Natural killer cell treated with Interleukin-12 subunit alpha and Interleukin-12 subunit beta and Interleukin-15 and Interleukin-18, amount 100 ng/mL, for 72 hours (primary cell): ENCODE results near the gene COMMD7. TPM values are rescaled to one million over a fixed set of nuclear protein-coding genes. Genes with fewer than 3 reads are reported as not detected.
A peak's percentile ranks its signal among the peaks of the same experiment; 100 is the strongest.
"Not testable (repeated sequence)": the region's sequence is repeated elsewhere in the genome, so short reads cannot be mapped to it uniquely, and the experiment has no call there.

Experiments used
- ATAC-seq, 2 donors: fragments of 150-1000 bp; cut with Tn5 transposase in 1 of 2; sonication (Bioruptor Pico), chemical (Tn5 transposase) in 1 of 2; 2 replicates each; pipeline ENCODE4 v1.10.0; 2021
- DNase-seq: peaks from one replicate; pipeline ENCODE4 v3.0.0; 2022; ENCODE audit warnings: low spot score
- H3K27ac Mint-ChIP-seq, 2 donors: 1 replicate in 1 of 2; 2 replicates in 1 of 2; pipeline ENCODE4 v1.8.0; 2022; ENCODE audit warnings: mixed read lengths in 2 of 2, mild to moderate bottlenecking in 1 of 2, moderate library complexity in 1 of 2
- H3K27me3 Mint-ChIP-seq, 2 donors: 1 replicate in 1 of 2; 2 replicates in 1 of 2; pipeline ENCODE4 v1.8.0; 2022; ENCODE audit warnings: mixed read lengths in 2 of 2
- H3K36me3 Mint-ChIP-seq: one replicate; pipeline ENCODE4 v1.8.0; 2022; ENCODE audit warnings: mixed read lengths
- H3K4me1 Mint-ChIP-seq, 2 donors: 1 replicate in 1 of 2; 2 replicates in 1 of 2; pipeline ENCODE4 v1.8.0; 2022; ENCODE audit warnings: low read depth in 2 of 2, mixed read lengths in 2 of 2, mild to moderate bottlenecking in 1 of 2
- H3K4me3 Mint-ChIP-seq: one replicate; pipeline ENCODE4 v1.8.0; 2022; ENCODE audit warnings: mixed read lengths
- H3K9me3 Mint-ChIP-seq: 2 replicates; pipeline ENCODE4 v1.8.0; 2022; ENCODE audit warnings: mixed read lengths
- total RNA-seq, 2 donors: library from RNA; stranded (reverse); gene quantifications; one replicate each; pipeline ENCODE4 v1.2.3, GENCODE V29; 2022

The COMMD7 gene
- total RNA-seq, 2 donors from 2014 or later: 58.5 to 67.9 TPM

GRCh38 chr20:32728435-32728834, 14.8 kb downstream of the COMMD7 start:
- H3K4me1 Mint-ChIP-seq: peaks cover 9 to 14% of the 10 kb centered on the region in 2 donors
- not testable (repeated sequence) for H3K27ac Mint-ChIP-seq, DNase-seq, ATAC-seq, H3K4me3 Mint-ChIP-seq, H3K27me3 Mint-ChIP-seq, H3K36me3 Mint-ChIP-seq, H3K9me3 Mint-ChIP-seq

- ATAC-seq (no peak), DNase-seq (no peak)
- Mint-ChIP-seq H3K4me3 (no peak overlapping the region), H3K36me3 (no peaks in the 10 kb centered on the region), H3K4me1 (peaks cover 9 to 14% of the 10 kb centered on the region in 2 donors), H3K27ac (no peak overlapping the region), H3K9me3 (no peaks in the 10 kb centered on the region), H3K27me3 (no peaks in the 10 kb centered on the region)
Measured at GRCh38 chr20:32727683-32728082, 15.6 kb downstream of the COMMD7 start.

- Mint-ChIP-seq H3K36me3 (peaks cover 11% of the 10 kb centered on the region), H3K4me3 (no peak overlapping the region), H3K27ac (no peak overlapping the region), H3K27me3 (no peaks in the 10 kb centered on the region), H3K9me3 (no peaks in the 10 kb centered on the region), H3K4me1 (peaks cover 0 to 3% of the 10 kb centered on the region in 2 donors)
- ATAC-seq (no peak), DNase-seq (no peak)
Measured at GRCh38 chr20:32718749-32719348, 24.4 kb downstream of the COMMD7 start.

- H3K27me3 Mint-ChIP-seq: no peaks in the 10 kb centered on the region
- no peaks in the 10 kb centered on the region for H3K36me3 Mint-ChIP-seq
- peaks cover 12 to 17% of the 10 kb centered on the region in 2 donors for H3K4me1 Mint-ChIP-seq
- H3K9me3 Mint-ChIP-seq: no peaks in the 10 kb centered on the region
- no peak overlapping the region for H3K4me3 Mint-ChIP-seq
- DNase-seq (no peak), ATAC-seq (no peak)
- no peak overlapping the region for H3K27ac Mint-ChIP-seq
Measured at GRCh38 chr20:32711346-32711745, 31.9 kb downstream of the COMMD7 start.

GRCh38 chr20:32709632-32710121, 33.6 kb downstream of the COMMD7 start:
- Mint-ChIP-seq H3K4me1 (peaks cover 12 to 17% of the 10 kb centered on the region in 2 donors), H3K4me3 (no peak overlapping the region), H3K9me3 (no peaks in the 10 kb centered on the region), H3K36me3 (no peaks in the 10 kb centered on the region), H3K27ac (peak overlapping the region in 1 of 2 donors; percentile 39), H3K27me3 (no peaks in the 10 kb centered on the region)
- no peak for ATAC-seq
- DNase-seq: no peak

- H3K36me3 Mint-ChIP-seq, H3K27me3 Mint-ChIP-seq, H3K4me3 Mint-ChIP-seq, DNase-seq, H3K9me3 Mint-ChIP-seq, ATAC-seq: not testable (repeated sequence)
- peaks cover 12 to 17% of the 10 kb centered on the region in 2 donors for H3K4me1 Mint-ChIP-seq
- H3K27ac Mint-ChIP-seq: peak overlapping the region in 1 of 2 donors; percentile 39
Measured at GRCh38 chr20:32709029-32709631, 34.1 kb downstream of the COMMD7 start.

GRCh38 chr20:32707691-32708581, 35.3 kb downstream of the COMMD7 start:
- Mint-ChIP-seq H3K36me3 (peaks cover under 1% of the 10 kb centered on the region), H3K4me1 (peaks cover 12 to 14% of the 10 kb centered on the region in 2 donors), H3K9me3 (no peaks in the 10 kb centered on the region), H3K27me3 (no peaks in the 10 kb centered on the region), H3K27ac (peak overlapping the region; percentile 50 to 75), H3K4me3 (no peak overlapping the region)
- DNase-seq (no peak), ATAC-seq (peak in 1 of 2 donors; percentile 27)

GRCh38 chr20:32706486-32706885, 36.8 kb downstream of the COMMD7 start:
- H3K27me3 Mint-ChIP-seq: no peaks in the 10 kb centered on the region
- H3K36me3 Mint-ChIP-seq: peaks cover 9% of the 10 kb centered on the region
- H3K4me3 Mint-ChIP-seq: no peak overlapping the region
- H3K27ac Mint-ChIP-seq: peak overlapping the region in 1 of 2 donors; percentile 25
- H3K9me3 Mint-ChIP-seq: no peaks in the 10 kb centered on the region
- H3K4me1 Mint-ChIP-seq: peaks cover 12 to 14% of the 10 kb centered on the region in 2 donors
- DNase-seq: no peak
- no peak for ATAC-seq

- no peak overlapping the region for H3K4me3 Mint-ChIP-seq
- H3K4me1 Mint-ChIP-seq: peaks cover 2 to 5% of the 10 kb centered on the region in 2 donors
- DNase-seq (no peak), ATAC-seq (no peak)
- H3K27me3 Mint-ChIP-seq: no peaks in the 10 kb centered on the region
- H3K9me3 Mint-ChIP-seq: no peaks in the 10 kb centered on the region
- peaks cover 10% of the 10 kb centered on the region for H3K36me3 Mint-ChIP-seq
- no peak overlapping the region for H3K27ac Mint-ChIP-seq
Measured at GRCh38 chr20:32702706-32703425, 40.4 kb downstream of the COMMD7 start.

- ATAC-seq (no peak), DNase-seq (no peak)
- Mint-ChIP-seq H3K4me1 (peaks cover 0 to 4% of the 10 kb centered on the region in 2 donors), H3K27ac (no peak overlapping the region), H3K36me3 (peaks cover 6% of the 10 kb centered on the region), H3K4me3 (no peak overlapping the region), H3K9me3 (no peaks in the 10 kb centered on the region), H3K27me3 (no peaks in the 10 kb centered on the region)
Measured at GRCh38 chr20:32697608-32698007, 45.7 kb downstream of the COMMD7 start.

- peaks cover 0 to 4% of the 10 kb centered on the region in 2 donors for H3K4me1 Mint-ChIP-seq
- no peaks in the 10 kb centered on the region for H3K27me3 Mint-ChIP-seq
- ATAC-seq: no peak
- H3K4me3 Mint-ChIP-seq: no peak overlapping the region
- no peak for DNase-seq
- no peaks in the 10 kb centered on the region for H3K9me3 Mint-ChIP-seq
- peak overlapping the region in 1 of 2 donors; percentile 54 for H3K27ac Mint-ChIP-seq
- no peaks in the 10 kb centered on the region for H3K36me3 Mint-ChIP-seq
Measured at GRCh38 chr20:32695089-32695488, 48.2 kb downstream of the COMMD7 start.

GRCh38 chr20:32688966-32689365, 54.3 kb downstream of the COMMD7 start:
- not testable (repeated sequence) for H3K9me3 Mint-ChIP-seq, H3K27ac Mint-ChIP-seq, H3K4me3 Mint-ChIP-seq, ATAC-seq, H3K36me3 Mint-ChIP-seq, H3K4me1 Mint-ChIP-seq, H3K27me3 Mint-ChIP-seq, DNase-seq

GRCh38 chr20:32687180-32687532, 56.1 kb downstream of the COMMD7 start:
- Mint-ChIP-seq H3K27ac (no peak overlapping the region), H3K4me3 (no peak overlapping the region), H3K9me3 (no peaks in the 10 kb centered on the region), H3K27me3 (no peaks in the 10 kb centered on the region), H3K36me3 (no peaks in the 10 kb centered on the region), H3K4me1 (peaks cover 11 to 12% of the 10 kb centered on the region in 2 donors)
- ATAC-seq (no peak), DNase-seq (no peak)
